IMR-90 (cell line): Measurements from ENCODE around the gene PIGM. TPM values are rescaled to one million over a fixed set of nuclear protein-coding genes. Genes with fewer than 3 reads are reported as not detected.

Experiments
- ATAC-seq: fragments of 200-7000 bp; cut with Tn5 transposase; 2 replicates; pipeline ENCODE4 v1.9.1; 2020; ENCODE audit warnings: low read depth, mild to moderate bottlenecking, moderate library complexity
- BruUV-seq: library from RNA; stranded (reverse); fragments of 400-500 nt; replicated peaks from 2 replicates; lab custom pipeline; 2021; lab: Mats Ljungman, UMichigan
- CTCF ChIA-PET: fragments of 300-600 bp; formaldehyde crosslinking; extraction: SDS; loops from one replicate; lab custom pipeline; 2021; ENCODE audit warnings: antibody characterized with exemption; lab: Yijun Ruan, JAX
- POLR2A ChIA-PET: fragments of 300-600 bp; sonication (Branson Sonifier 250); formaldehyde crosslinking; loops from one replicate; lab custom pipeline; 2022; ENCODE audit warnings: antibody characterized with exemption; ENCODE audit not compliant: unreplicated experiment; lab: Charles Lee
- DNase-seq: peaks from one replicate; pipeline ENCODE4 v3.0.0; 2013
- H2AFZ ChIP-seq: replicated peaks from 2 replicates; pipeline ENCODE3; 2013; ENCODE audit warnings: low read length, mild to moderate bottlenecking; ENCODE audit not compliant: poor library complexity
- H2AK5ac ChIP-seq: 2 replicates; pipeline ENCODE4 v1.6.1; 2013; ENCODE audit warnings: low read depth, low read length, inconsistent platforms
- H2AK9ac ChIP-seq: replicated peaks from 2 replicates; pipeline ENCODE3; 2013; ENCODE audit warnings: mild to moderate bottlenecking, low read depth, low read length, moderate library complexity; ENCODE audit not compliant: poor library complexity
- H2BK120ac ChIP-seq: 2 replicates; pipeline ENCODE4 v1.6.1; 2013; ENCODE audit warnings: low read depth, low read length, inconsistent platforms
- H2BK15ac ChIP-seq: 3 replicates; pipeline ENCODE4 v1.6.1; 2013; ENCODE audit warnings: low read depth, low read length, inconsistent platforms
- H2BK20ac ChIP-seq: 2 replicates; pipeline ENCODE4 v1.6.1; 2013; ENCODE audit warnings: low read depth, mild to moderate bottlenecking, inconsistent platforms, low read length, moderate library complexity
- H2BK5ac ChIP-seq: 2 replicates; pipeline ENCODE4 v1.6.1; 2013; ENCODE audit warnings: mild to moderate bottlenecking, low read depth, low read length, inconsistent platforms; ENCODE audit not compliant: poor library complexity, severe bottlenecking
- H3K14ac ChIP-seq: replicated peaks from 2 replicates; pipeline ENCODE4 v1.6.1; 2013; ENCODE audit warnings: low read depth, low read length, inconsistent platforms
- H3K18ac ChIP-seq: 2 replicates; pipeline ENCODE4 v1.6.1; 2013; ENCODE audit warnings: low read depth, low read length, control low read depth
- H3K23ac ChIP-seq: 2 replicates; pipeline ENCODE4 v1.6.1; 2013; ENCODE audit warnings: low read depth, low read length, inconsistent platforms
- H3K27ac ChIP-seq: 2 replicates; pipeline ENCODE4 v1.5.1; 2013; ENCODE audit warnings: mild to moderate bottlenecking, control low read depth, low read length; ENCODE audit not compliant: insufficient read depth
- H3K27me3 ChIP-seq: 2 replicates; pipeline ENCODE4 v1.6.1; 2013; ENCODE audit warnings: low read length; ENCODE audit not compliant: control insufficient read depth, insufficient read depth
- H3K36me3 ChIP-seq: 2 replicates; pipeline ENCODE4 v1.6.1; 2013; ENCODE audit warnings: low read length, mixed read lengths; ENCODE audit not compliant: control insufficient read depth, insufficient read depth
- H3K4ac ChIP-seq: 2 replicates; pipeline ENCODE4 v1.6.1; 2013; ENCODE audit warnings: low read depth, low read length, inconsistent platforms
- H3K4me1 ChIP-seq: 2 replicates; pipeline ENCODE4 v1.6.1; 2013; ENCODE audit warnings: low read length, mixed read lengths; ENCODE audit not compliant: control insufficient read depth, insufficient read depth
- H3K4me2 ChIP-seq: 2 replicates; pipeline ENCODE4 v1.6.1; 2013; ENCODE audit warnings: low read depth, mild to moderate bottlenecking, control low read depth, low read length, moderate library complexity
- H3K4me3 ChIP-seq: 2 replicates; pipeline ENCODE4 v1.5.1; 2013; ENCODE audit warnings: low read depth, mild to moderate bottlenecking, control low read depth, low read length, moderate library complexity; ENCODE audit not compliant: insufficient read depth
- H3K56ac ChIP-seq: 2 replicates; pipeline ENCODE4 v1.6.1; 2013; ENCODE audit warnings: low read length, inconsistent platforms; ENCODE audit not compliant: insufficient read depth; ENCODE audit errors: extremely low read depth
- H3K79me1 ChIP-seq, 2 experiments: 2 replicates each; pipeline ENCODE4 v1.6.1; 2013; ENCODE audit warnings: low read length in 2 of 2, inconsistent platforms in 1 of 2, low read depth in 1 of 2
- H3K9ac ChIP-seq: 2 replicates; pipeline ENCODE4 v1.6.1; 2013; ENCODE audit warnings: low read depth, low read length, control low read depth
- H3K9me1 ChIP-seq: 2 replicates; pipeline ENCODE4 v1.6.1; 2013; ENCODE audit warnings: low read length, inconsistent platforms; ENCODE audit not compliant: insufficient read depth
- H3K9me3 ChIP-seq: 2 replicates; pipeline ENCODE4 v1.6.1; 2013; ENCODE audit warnings: low read length; ENCODE audit not compliant: control insufficient read depth, insufficient read depth
- H4K20me1 ChIP-seq: 2 replicates; pipeline ENCODE4 v1.6.1; 2013; ENCODE audit warnings: low read length, inconsistent platforms; ENCODE audit not compliant: insufficient read depth
- H4K5ac ChIP-seq: 2 replicates; pipeline ENCODE4 v1.6.1; 2013; ENCODE audit warnings: mild to moderate bottlenecking, low read depth, low read length, control low read depth
- H4K8ac ChIP-seq, 2 experiments: 2 replicates each; pipeline ENCODE4 v1.6.1; 2013; ENCODE audit warnings: low read depth in 2 of 2, low read length in 2 of 2, control low read depth in 1 of 2, inconsistent platforms in 1 of 2
- H4K91ac ChIP-seq: 2 replicates; pipeline ENCODE4 v1.6.1; 2013; ENCODE audit warnings: low read depth, low read length, inconsistent platforms; ENCODE audit not compliant: insufficient read depth
- BHLHE40 ChIP-seq: fragments of 150-350 bp; IDR thresholded peaks from 2 replicates; pipeline ENCODE4 v1.6.1; 2016; ENCODE audit warnings: mild to moderate bottlenecking, low read depth, low read length
- CEBPB ChIP-seq: IDR thresholded peaks from 2 replicates; pipeline ENCODE4 v1.6.1; 2012; ENCODE audit warnings: low read depth, low read length, improper control_type of control experiment
- CHD1 ChIP-seq: IDR thresholded peaks from 2 replicates; pipeline ENCODE4 v1.6.1; 2012; ENCODE audit warnings: low read depth, low read length, improper control_type of control experiment
- FOS ChIP-seq: fragments of 150-350 bp; IDR thresholded peaks from 2 replicates; pipeline ENCODE4 v1.6.1; 2016; ENCODE audit warnings: low read depth, low read length
- MAFK ChIP-seq: IDR thresholded peaks from 2 replicates; pipeline ENCODE4 v1.6.1; 2012; ENCODE audit warnings: low read depth, low read length, improper control_type of control experiment
- MAZ ChIP-seq: IDR thresholded peaks from 2 replicates; pipeline ENCODE4 v1.6.1; 2012; ENCODE audit warnings: low read depth, mild to moderate bottlenecking, low read length, improper control_type of control experiment, moderate library complexity, borderline replicate concordance
- NFE2L2 ChIP-seq: fragments of 150-350 bp; IDR thresholded peaks from 2 replicates; pipeline ENCODE4 v1.6.1; 2016; ENCODE audit warnings: low read depth, mild to moderate bottlenecking, low read length
- POLR2A ChIP-seq: IDR thresholded peaks from 2 replicates; pipeline ENCODE4 v1.6.1; 2012; ENCODE audit warnings: mild to moderate bottlenecking, low read depth, low read length
- RAD21 ChIP-seq: IDR thresholded peaks from 2 replicates; pipeline ENCODE4 v1.6.1; 2012; ENCODE audit warnings: low read length, improper control_type of control experiment
- SMC3 ChIP-seq: fragments of 150-350 bp; IDR thresholded peaks from 2 replicates; pipeline ENCODE4 v1.6.1; 2016; ENCODE audit warnings: low read depth, mild to moderate bottlenecking, antibody characterized with exemption, low read length, moderate library complexity
- WGBS, 2 experiments: methylation state at CpG; one replicate each; pipeline versions ENCODE4 v1.1.5 to v1.1.7; 2013; ENCODE audit warnings: missing lambda C conversion rate in 2 of 2; ENCODE audit not compliant: insufficient read length in 1 of 2; ENCODE audit errors: extremely low coverage in 2 of 2; 5-methylcytosine and 5-hydroxymethylcytosine counted together
- dilution Hi-C: fragments of 300-500 bp; cut with HindIII; formaldehyde crosslinking; loops from one replicate; pipeline ENCODE4 v1.14.3; 2018; ENCODE audit warnings: low sequenced_read_pairs; ENCODE audit not compliant: unreplicated experiment
- in situ Hi-C: fragments of 300-500 bp; cut with MboI; formaldehyde crosslinking; loops from 3 replicates; pipeline ENCODE4 v1.14.3; 2019; ENCODE audit warnings: low sequenced_read_pairs, inconsistent platforms, mixed read lengths
- intact Hi-C: fragments of 100-400 bp; cut with micrococcal nuclease; formaldehyde crosslinking; loops from 2 replicates; pipeline ENCODE4 v1.10.0; 2022
- polyA plus RNA-seq, 3 experiments: library from polyadenylated mRNA; depleted of rRNA; stranded (reverse); fragments of >200 nt; gene quantifications; 2 replicates each; pipeline ENCODE4 v1.2.3, GENCODE V29; 2012; ENCODE audit warnings: low replicate concordance in 1 of 3
- total RNA-seq: library from RNA; depleted of rRNA; stranded (reverse); fragments of >200 nt; gene quantifications from 2 replicates; pipeline ENCODE4 v1.2.3, GENCODE V29; 2012
- TF ChIP-seq, protein P1 (sequence below): conservative IDR thresholded peaks from 2 replicates; pipeline ENCODE4 v1.5.1; 2012; ENCODE audit warnings: mild to moderate bottlenecking, low read depth, low read length, improper control_type of control experiment
- TF ChIP-seq, protein P2 (sequence below): fragments of 150-350 bp; IDR thresholded peaks from 2 replicates; pipeline ENCODE4 v1.6.1; 2017; ENCODE audit warnings: mild to moderate bottlenecking, antibody characterized with exemption, low read length, low read depth
- TF ChIP-seq, protein P3 (sequence below): fragments of 150-350 bp; IDR thresholded peaks from 2 replicates; pipeline ENCODE4 v1.6.1; 2016; ENCODE audit warnings: low read depth, mild to moderate bottlenecking, low read length, moderate library complexity, borderline replicate concordance

Gene PIGM
- total and polyA plus RNA-seq, 2 of the 4 experiments (the other 2 are of a cell fraction), result 2.9 TPM

DNA sequence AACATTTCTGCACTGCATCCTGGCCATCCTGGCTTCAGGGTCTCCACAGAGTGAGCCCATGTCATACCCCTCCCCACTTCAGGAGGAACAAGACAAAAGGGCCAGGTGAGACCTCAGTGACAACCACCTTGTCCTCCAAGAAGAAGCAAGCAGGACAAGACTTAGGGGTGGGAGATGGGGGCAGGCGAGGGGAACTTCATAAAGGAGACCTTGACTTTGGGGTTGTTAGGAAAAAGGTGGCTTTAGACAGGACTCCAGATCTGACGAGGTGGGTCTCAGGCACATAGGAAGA, 53.7 kb downstream of the PIGM start:
- Histone ChIP-seq H2AFZ (no peak overlapping the region), H3K9ac (no peak overlapping the region), H4K8ac (no peak overlapping the region), H4K20me1 (no peaks in the 10 kb centered on the region), H3K4ac (no peak overlapping the region), H3K27ac (no peak overlapping the region), H3K14ac (no peak overlapping the region), H2BK20ac (no peak overlapping the region), H3K79me1 (no peaks in the 10 kb centered on the region), H2BK5ac (no peak overlapping the region), H3K56ac (no peak overlapping the region), H3K9me1 (peaks cover 3% of the 10 kb centered on the region; the same call in 1 of the 2 replicates), H3K23ac (no peak overlapping the region), H4K5ac (no peak overlapping the region), H3K18ac (no peak overlapping the region), H3K4me2 (no peak overlapping the region), H3K9me3 (no peaks in the 10 kb centered on the region), H3K27me3 (peaks cover 30% of the 10 kb centered on the region), H2AK9ac (no peak overlapping the region), H3K36me3 (no peaks in the 10 kb centered on the region; the same call in 1 of the 2 replicates), H3K4me1 (peaks cover 8% of the 10 kb centered on the region; the same call in 1 of the 2 replicates), H2BK120ac (no peak overlapping the region), H2AK5ac (no peak overlapping the region), H2BK15ac (no peak overlapping the region), H4K91ac (no peak overlapping the region), H3K4me3 (no peak overlapping the region)
- dilution Hi-C loops (no loop called here), intact Hi-C loops (no loop called here), in situ Hi-C loops (no loop called here)
- ATAC-seq (no peak), DNase-seq (no peak)
- WGBS, 2 experiments, result no CpG with 5 or more reads among the region's 2 CpGs
- no peak for TF ChIP-seq BHLHE40
- TF ChIP-seq FOS, result no peak
- TF ChIP-seq CHD1, result no peak
- TF ChIP-seq SMC3, result no peak
- TF ChIP-seq POLR2A, result no peak
- TF ChIP-seq MAFK, result no peak
- TF ChIP-seq, protein P1, sequence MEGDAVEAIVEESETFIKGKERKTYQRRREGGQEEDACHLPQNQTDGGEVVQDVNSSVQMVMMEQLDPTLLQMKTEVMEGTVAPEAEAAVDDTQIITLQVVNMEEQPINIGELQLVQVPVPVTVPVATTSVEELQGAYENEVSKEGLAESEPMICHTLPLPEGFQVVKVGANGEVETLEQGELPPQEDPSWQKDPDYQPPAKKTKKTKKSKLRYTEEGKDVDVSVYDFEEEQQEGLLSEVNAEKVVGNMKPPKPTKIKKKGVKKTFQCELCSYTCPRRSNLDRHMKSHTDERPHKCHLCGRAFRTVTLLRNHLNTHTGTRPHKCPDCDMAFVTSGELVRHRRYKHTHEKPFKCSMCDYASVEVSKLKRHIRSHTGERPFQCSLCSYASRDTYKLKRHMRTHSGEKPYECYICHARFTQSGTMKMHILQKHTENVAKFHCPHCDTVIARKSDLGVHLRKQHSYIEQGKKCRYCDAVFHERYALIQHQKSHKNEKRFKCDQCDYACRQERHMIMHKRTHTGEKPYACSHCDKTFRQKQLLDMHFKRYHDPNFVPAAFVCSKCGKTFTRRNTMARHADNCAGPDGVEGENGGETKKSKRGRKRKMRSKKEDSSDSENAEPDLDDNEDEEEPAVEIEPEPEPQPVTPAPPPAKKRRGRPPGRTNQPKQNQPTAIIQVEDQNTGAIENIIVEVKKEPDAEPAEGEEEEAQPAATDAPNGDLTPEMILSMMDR, result no peak
- no peak for TF ChIP-seq RAD21
- TF ChIP-seq, protein P2, sequence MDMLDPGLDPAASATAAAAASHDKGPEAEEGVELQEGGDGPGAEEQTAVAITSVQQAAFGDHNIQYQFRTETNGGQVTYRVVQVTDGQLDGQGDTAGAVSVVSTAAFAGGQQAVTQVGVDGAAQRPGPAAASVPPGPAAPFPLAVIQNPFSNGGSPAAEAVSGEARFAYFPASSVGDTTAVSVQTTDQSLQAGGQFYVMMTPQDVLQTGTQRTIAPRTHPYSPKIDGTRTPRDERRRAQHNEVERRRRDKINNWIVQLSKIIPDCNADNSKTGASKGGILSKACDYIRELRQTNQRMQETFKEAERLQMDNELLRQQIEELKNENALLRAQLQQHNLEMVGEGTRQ, result no peak
- no peak for TF ChIP-seq CEBPB
- no peak for TF ChIP-seq MAZ
- TF ChIP-seq NFE2L2, result no peak
- TF ChIP-seq, protein P3, sequence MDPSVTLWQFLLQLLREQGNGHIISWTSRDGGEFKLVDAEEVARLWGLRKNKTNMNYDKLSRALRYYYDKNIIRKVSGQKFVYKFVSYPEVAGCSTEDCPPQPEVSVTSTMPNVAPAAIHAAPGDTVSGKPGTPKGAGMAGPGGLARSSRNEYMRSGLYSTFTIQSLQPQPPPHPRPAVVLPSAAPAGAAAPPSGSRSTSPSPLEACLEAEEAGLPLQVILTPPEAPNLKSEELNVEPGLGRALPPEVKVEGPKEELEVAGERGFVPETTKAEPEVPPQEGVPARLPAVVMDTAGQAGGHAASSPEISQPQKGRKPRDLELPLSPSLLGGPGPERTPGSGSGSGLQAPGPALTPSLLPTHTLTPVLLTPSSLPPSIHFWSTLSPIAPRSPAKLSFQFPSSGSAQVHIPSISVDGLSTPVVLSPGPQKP, result no peak
- CTCF ChIA-PET, result no interaction called here
- no TSS peak for BruUV-seq
- POLR2A ChIA-PET, result no interaction called here
